OCI-LY7 (cell line): ENCODE results near the gene TMEM200A.

ENCODE experiments used
- EZH2phosphoT487 ChIP-seq: fragments of 200-600 bp; sonication (generic); IDR thresholded peaks from 2 replicates; pipeline ENCODE4 v1.6.1; 2018; ENCODE audit warnings: low read depth, borderline replicate concordance, mild to moderate bottlenecking, mixed run types, antibody characterized with exemption, low read length, moderate library complexity, mixed read lengths
- TF ChIP-seq, protein P1 (sequence below): fragments of 200-600 bp; sonication (generic); conservative IDR thresholded peaks from 2 replicates; pipeline ENCODE4 v1.5.1; 2014; ENCODE audit warnings: mild to moderate bottlenecking, antibody characterized with exemption, low read length, moderate library complexity, mixed read lengths

- TF ChIP-seq, protein P1, sequence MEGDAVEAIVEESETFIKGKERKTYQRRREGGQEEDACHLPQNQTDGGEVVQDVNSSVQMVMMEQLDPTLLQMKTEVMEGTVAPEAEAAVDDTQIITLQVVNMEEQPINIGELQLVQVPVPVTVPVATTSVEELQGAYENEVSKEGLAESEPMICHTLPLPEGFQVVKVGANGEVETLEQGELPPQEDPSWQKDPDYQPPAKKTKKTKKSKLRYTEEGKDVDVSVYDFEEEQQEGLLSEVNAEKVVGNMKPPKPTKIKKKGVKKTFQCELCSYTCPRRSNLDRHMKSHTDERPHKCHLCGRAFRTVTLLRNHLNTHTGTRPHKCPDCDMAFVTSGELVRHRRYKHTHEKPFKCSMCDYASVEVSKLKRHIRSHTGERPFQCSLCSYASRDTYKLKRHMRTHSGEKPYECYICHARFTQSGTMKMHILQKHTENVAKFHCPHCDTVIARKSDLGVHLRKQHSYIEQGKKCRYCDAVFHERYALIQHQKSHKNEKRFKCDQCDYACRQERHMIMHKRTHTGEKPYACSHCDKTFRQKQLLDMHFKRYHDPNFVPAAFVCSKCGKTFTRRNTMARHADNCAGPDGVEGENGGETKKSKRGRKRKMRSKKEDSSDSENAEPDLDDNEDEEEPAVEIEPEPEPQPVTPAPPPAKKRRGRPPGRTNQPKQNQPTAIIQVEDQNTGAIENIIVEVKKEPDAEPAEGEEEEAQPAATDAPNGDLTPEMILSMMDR = no peak
- TF ChIP-seq EZH2phosphoT487 = no peak
Observed at GRCh38 chr6:130320908-130321307, 44.9 kb upstream of the TMEM200A start.
